Fibroblast of peridontal ligament (primary cell): ENCODE measurements around the gene SMIM1.
"Not testable (repeated sequence)": the region's sequence is repeated elsewhere in the genome, so short reads cannot be mapped to it uniquely, and the experiment has no call there.

Experiments
- DNase-seq: peaks from one replicate; pipeline ENCODE4 v3.0.0-alpha.2; 2010; ENCODE audit errors: extremely low read depth

The SMIM1 gene

GRCh38 chr1:3795453-3796214, 23.1 kb downstream of the SMIM1 start:
- no peak for DNase-seq

GRCh38 chr1:3796215-3797061, 23.9 kb downstream of the SMIM1 start, which contains the start of gene LRRC47:
TSS of gene LRRC47 (minus strand) at chr1:3796498. CDS start at chr1:3796476, 22 bp downstream.
- peak; percentile 86 for DNase-seq

- DNase-seq = no peak
These were observed 27.6 kb downstream of the SMIM1 start for GRCh38 chr1:3799976-3800685.

GRCh38 chr1:3800795-3801194, 28.2 kb downstream of the SMIM1 start:
- DNase-seq = not testable (repeated sequence)

GRCh38 chr1:3803905-3804626, 31.5 kb downstream of the SMIM1 start:
- DNase-seq = no peak

GRCh38 chr1:3804627-3804944, 32.0 kb downstream of the SMIM1 start:
- not testable (repeated sequence) for DNase-seq

GRCh38 chr1:3805038-3805437, 32.5 kb downstream of the SMIM1 start:
- DNase-seq = no peak

- no peak for DNase-seq
These were observed 35.2 kb downstream of the SMIM1 start for GRCh38 chr1:3807769-3808168.

GRCh38 chr1:3809680-3810079, 37.1 kb downstream of the SMIM1 start:
- no peak for DNase-seq

GRCh38 chr1:3810149-3810761, 37.7 kb downstream of the SMIM1 start:
- not testable (repeated sequence) for DNase-seq

GRCh38 chr1:3811595-3811911, 39.0 kb downstream of the SMIM1 start:
- DNase-seq = no peak

GRCh38 chr1:3814065-3814464, 41.5 kb downstream of the SMIM1 start:
- DNase-seq = no peak

GRCh38 chr1:3814771-3815561, 42.4 kb downstream of the SMIM1 start:
- DNase-seq = no peak

- no peak for DNase-seq
These were observed 44.0 kb downstream of the SMIM1 start for GRCh38 chr1:3816331-3817137.

GRCh38 chr1:3817138-3817740, 44.7 kb downstream of the SMIM1 start:
- no peak for DNase-seq

GRCh38 chr1:3817821-3818597, 45.5 kb downstream of the SMIM1 start:
- no peak for DNase-seq

- DNase-seq = no peak
These were observed 47.2 kb downstream of the SMIM1 start for GRCh38 chr1:3819771-3820200.

- no peak for DNase-seq
These were observed 47.8 kb downstream of the SMIM1 start for GRCh38 chr1:3820316-3820715.

GRCh38 chr1:3821004-3821403, 48.5 kb downstream of the SMIM1 start:
- DNase-seq = no peak
